Stimulated activated CD8-positive, alpha-beta memory T cell treated with anti-CD3 and anti-CD28 coated beads, Interleukin-4, amount 100 ng/mL, for 24 hours (primary cell): Measurements from ENCODE around the gene LDB3.
"Not testable (repeated sequence)": the region's sequence is repeated elsewhere in the genome, so short reads cannot be mapped to it uniquely, and the experiment has no call there.

Experiments used
- DNase-seq: peaks from one replicate; pipeline ENCODE4 v3.0.0-alpha.2; 2020; ENCODE audit warnings: low read depth

LDB3 gene, protein sequence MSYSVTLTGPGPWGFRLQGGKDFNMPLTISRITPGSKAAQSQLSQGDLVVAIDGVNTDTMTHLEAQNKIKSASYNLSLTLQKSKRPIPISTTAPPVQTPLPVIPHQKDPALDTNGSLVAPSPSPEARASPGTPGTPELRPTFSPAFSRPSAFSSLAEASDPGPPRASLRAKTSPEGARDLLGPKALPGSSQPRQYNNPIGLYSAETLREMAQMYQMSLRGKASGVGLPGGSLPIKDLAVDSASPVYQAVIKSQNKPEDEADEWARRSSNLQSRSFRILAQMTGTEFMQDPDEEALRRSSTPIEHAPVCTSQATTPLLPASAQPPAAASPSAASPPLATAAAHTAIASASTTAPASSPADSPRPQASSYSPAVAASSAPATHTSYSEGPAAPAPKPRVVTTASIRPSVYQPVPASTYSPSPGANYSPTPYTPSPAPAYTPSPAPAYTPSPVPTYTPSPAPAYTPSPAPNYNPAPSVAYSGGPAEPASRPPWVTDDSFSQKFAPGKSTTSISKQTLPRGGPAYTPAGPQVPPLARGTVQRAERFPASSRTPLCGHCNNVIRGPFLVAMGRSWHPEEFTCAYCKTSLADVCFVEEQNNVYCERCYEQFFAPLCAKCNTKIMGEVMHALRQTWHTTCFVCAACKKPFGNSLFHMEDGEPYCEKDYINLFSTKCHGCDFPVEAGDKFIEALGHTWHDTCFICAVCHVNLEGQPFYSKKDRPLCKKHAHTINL

DNA sequence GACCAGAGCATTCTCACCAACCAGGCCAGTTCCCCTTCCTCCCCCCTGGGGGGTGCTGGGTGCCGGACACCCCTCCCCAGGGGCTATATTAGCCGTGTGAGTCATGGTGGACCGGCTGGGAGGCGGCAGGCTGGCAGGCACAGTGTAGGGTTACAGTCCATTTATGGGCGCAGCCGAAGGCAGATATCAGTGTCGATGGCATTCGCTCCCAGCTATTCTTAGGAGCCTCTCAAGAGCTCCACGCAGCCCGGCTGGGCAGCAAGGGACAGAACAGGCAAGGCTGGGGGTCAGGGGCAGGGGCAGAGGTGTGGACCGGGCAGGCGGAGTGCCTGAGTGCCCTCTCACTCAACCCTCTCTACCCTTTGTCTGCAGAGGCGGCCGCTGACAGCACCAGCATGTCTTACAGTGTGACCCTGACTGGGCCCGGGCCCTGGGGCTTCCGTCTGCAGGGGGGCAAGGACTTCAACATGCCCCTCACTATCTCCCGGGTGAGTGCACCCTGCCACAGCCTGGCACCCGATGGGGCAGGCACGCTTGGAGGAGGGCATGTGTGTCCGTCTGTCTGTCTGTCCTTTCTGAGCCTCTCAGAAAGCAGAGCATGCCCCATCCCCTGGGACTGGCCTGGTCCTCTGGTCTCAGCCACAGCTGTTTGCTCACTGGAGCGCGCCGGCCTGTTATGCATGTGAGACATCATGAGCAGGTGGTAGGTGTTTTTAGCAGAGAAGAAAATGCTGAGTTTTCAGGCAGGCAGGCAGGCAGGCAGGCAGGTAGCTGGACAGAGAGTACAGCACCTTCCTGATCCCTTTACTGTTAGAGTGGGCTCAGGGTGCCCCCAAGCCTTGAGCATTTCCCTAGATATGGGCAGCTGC lies at the start of gene LDB3:
Gene LDB3, plus strand, starts transcription at position 215 of the 869 bp plus-strand sequence. Its CDS starts 181 bp downstream, at position 396.
- DNase-seq = no peak

DNA sequence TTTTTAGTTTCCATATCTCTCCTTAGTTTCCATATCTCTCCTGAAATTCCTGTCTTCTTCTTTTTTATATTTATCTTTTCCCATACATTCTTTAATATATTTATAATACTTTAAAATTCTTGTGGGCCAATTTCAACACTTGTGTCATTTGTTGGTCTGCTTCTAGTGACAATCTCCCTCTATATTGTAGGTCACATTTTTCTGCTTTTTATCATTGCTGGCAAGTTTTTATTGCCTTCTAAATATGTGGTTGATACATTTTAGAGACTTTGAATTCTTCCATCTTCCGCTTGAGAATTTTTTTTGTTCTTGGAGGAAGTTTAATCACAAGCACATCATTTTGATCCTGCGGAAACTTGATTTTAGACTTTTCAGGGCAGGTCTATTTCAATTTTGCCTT lies 40.0 kb upstream of the LDB3 start:
- DNase-seq = no peak

DNA sequence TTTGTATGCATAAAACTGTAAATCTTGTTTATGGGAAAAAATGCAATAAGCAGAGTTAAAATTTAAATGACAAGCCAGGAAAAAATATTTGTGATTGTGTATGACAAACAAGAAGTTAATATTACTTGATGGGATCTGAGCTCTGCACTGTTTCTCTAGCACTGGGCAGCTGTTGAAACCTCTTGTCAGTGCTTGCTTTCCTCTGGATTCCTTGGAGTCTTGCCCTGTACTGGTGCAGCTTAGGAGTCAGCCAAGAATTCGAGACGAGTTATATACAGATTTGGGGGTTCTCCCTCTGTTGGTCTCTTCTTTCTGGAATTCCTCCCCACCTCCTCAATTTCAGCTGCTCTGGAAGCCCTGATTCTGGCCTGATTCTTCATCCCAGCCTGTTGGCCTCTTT lies 38.2 kb upstream of the LDB3 start:
- no peak for DNase-seq

DNA sequence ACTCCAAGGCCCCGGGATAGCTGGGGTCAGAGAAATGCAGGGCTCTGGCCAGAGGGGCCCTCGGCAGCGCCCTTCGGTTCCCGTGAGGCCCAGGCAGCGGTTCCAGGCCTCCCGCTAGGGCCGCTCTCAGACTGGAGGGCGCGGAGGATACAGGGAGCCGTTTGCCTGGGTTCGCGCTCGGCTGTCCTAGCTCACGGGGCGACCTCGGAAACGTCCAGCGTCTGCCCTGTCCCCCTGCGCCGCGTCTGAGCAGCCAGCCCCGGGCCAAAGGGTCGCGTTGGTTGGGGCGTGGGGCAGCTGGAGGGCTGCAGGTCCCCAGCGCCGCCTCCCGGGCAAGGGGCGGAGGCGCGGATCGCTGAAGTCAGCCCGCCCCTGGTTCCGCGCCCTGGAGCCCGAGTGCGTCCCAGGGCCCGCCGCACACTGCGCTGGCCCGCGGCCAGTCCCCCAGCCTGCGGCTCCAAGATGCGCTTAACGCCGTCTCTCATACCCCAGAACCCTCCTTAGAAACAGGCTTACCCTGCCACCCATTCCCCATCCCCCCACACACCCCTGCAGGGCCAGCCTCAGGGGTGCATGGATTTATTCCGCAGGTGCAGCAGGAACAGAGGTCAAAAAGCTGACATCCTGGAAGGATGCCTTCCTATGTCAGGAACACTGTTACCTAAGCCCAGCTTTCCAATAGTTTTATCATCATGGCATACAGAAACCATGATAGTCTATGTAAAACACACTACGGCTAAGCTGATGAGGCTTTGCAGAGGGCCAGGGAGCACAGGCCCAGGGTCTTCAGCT lies 36.1 kb upstream of the LDB3 start:
- no peak for DNase-seq

DNA sequence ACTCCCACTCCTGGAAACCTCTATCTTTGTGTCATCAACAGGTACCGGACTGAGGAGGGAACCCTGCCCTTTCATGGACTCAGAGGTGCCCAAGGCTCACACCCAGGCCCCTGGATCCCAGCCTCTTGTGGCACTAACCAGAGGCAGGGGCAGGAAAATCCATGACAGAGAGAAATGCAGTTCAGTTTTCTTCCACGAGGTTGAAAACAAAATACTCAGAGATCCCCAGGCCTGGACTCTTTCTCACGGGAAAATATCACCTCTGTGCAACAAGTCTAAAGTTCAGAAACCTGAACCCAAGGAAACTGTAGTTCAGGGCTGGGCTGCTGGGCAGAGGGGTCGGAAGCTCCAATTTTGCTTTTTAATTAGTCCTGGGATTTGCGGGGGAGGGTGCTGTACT lies 35.4 kb upstream of the LDB3 start:
- no peak for DNase-seq

DNA sequence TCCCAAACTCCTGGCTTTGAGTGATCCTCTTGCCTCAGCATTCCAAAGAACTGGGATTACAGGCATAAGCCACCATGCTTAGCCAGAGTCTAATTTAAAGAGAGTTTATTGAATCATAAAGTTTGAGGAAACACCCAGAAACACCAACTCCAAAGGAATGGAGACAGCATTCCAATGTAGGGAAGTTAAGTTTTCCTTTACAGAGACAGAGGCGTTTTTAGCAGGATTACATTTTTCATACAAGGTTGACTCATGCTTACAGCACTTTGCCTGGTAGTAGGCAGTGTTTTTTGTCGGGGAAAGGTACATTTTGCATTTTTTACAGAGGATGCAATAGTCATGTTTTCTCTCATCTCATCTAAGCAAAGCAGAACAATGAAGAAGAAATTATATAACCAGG lies 32.9 kb upstream of the LDB3 start:
- DNase-seq = no peak

DNA sequence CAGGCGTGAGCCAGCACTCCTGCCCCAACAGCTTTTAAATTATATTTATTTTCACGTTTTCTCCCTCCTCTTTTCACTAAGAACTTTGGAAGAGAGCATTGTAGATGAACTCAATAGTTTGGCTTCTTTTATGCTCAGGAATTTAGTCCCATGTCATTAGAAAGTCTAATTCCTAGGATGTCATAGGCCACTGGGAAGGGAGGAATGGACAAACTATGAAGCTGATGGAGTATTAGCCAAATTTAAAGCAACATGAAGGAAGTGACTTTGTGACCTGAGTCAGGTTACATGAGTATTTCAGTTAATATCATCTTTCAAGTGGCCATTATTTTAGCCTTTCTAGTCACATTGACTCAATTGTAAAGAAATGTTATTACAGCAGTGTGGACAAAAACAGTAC lies 32.0 kb upstream of the LDB3 start:
- DNase-seq = no peak

DNA sequence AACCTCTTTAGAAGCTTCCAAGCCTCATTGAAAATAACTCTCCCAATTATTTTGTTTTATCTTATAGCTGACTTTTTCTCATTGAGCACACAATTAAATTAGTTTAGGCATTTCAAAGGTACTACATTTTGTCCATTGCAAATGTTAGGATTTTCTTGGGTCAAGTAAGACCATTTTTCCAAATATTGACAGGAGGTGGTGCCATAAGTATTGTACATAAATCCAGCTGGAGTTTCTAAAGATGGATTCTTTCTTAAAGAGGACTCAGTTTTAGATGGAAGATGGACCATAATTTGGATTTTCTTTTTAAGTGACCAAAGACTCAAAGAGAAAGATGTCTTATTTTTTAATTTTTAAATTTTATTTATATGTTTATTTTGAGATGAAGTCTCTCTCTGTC lies 26.3 kb upstream of the LDB3 start:
- no peak for DNase-seq

DNA sequence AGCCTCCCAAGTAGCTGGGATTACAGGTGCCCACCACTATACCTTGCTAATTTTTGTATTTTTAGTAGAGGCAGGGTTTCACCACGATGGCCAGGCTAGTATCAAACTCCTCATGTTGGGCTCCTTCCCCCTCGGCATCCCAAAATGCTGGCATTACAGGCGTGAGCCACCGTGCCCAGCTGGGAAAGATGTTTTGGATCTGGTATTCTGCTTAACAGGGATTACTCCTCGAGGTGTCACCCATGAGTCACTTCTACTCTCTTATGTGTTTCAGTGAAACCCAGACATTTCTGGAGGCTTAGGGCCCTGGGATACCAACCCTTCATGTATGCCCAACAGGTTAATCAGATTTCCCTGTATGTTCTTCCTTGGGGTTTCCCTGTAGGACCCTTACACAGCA lies 25.8 kb upstream of the LDB3 start:
- no peak for DNase-seq

DNA sequence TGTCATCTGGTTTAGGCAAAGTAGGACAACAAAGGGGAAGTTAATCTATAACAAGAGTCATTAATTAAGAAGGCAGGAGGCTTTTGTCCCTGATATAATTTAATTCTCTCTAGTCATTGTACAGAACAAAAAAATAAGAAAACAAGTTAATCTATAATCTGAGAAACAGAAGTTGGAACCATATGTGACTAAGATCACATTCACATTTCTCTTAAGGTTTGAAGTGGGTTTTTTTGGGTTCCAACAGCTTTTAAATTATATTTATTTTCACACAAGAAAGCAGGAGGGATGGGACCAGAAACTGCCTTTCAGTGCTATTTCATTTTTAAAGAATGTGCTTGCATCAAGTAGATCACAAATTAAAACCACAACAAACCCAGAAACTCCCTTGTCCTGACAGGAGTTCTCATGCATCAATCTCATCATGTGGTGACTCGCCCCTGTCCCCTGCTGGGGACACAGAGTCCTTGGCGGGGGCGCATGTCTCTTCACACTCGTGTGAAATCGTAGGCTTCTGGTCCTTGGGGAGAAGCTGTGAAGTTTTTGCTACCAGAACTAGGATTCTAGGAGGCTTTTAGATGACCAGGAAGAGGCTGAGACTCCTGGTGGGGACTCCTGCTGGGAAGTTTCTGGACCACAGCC lies 24.0 kb upstream of the LDB3 start:
- no peak for DNase-seq

DNA sequence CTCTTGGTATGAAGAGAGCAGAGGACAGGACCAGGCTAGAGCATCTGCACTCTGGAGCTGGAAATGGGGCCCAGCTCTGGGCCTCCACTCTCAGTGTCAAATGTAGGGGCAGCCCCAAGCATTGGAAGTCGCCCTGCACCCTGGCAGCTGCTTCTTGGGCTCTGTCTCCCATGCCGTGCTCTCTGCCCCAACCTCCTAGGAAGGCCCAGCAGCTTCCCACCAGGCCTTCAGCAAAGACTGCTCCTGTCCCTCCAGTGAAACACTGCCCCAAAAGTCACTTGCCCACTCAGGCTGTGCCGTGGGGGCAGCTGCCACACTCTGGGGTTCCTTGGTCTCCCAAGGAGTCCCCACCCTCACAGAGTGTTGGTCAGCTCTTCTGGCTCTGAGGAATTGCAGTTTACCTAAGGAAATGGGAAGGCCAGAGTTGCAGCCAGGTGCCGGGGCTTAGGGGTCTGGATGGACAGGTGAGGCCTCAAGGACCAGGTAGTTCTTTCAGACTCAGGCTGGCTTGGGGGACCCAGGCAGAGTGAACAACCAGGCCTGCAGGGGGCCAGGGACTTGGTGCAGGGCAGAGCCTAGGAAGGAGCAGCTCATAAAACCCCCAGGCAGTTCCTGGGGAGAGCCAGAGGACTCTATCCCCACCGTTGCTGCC lies 23.4 kb upstream of the LDB3 start:
- no peak for DNase-seq

DNA sequence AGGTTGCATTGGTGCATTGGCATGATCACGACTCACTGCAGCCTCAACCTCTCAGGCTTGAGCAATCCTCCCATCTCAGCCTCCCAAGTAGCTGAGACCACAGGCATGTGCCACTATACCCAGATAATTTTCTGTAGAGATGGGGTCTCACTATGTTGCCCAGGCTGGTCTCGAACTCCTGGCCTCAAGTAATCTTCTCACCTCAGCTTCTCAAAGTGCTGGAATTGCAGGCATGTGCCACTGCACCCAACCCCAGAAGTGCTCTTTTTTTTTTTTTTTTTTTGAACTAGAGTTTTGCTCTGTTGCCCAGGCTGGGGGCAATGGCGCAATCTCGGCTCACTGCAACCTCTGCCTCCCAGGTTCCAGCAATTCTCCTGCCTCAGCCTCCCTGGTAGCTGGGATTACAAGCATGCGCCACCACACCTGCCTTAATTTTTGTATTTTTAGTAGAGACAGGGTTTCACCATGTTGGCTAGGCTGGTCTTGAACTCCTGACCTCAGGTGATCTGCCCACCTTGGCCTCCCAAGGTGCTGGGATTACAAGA lies 22.6 kb upstream of the LDB3 start:
- not testable (repeated sequence) for DNase-seq

DNA sequence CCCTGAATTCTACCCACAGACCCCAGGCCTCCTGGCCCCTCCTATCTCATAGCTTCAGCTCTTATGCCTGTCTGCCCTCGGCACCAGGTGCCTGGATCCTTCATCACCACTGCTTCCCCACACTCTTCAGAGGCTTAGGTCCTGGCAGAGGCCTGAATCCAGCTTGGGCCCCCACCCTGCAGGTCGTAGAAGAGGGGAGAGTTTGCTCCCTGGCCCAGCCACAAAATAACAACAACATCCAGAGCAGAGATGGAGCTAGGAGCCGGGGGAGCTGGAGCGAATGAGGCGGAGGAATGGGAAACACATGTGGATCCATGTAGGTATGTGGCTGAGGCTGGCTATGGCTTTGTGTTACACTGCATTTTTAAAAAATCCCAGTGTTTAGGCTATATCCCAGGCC lies 21.8 kb upstream of the LDB3 start:
- no peak for DNase-seq

DNA sequence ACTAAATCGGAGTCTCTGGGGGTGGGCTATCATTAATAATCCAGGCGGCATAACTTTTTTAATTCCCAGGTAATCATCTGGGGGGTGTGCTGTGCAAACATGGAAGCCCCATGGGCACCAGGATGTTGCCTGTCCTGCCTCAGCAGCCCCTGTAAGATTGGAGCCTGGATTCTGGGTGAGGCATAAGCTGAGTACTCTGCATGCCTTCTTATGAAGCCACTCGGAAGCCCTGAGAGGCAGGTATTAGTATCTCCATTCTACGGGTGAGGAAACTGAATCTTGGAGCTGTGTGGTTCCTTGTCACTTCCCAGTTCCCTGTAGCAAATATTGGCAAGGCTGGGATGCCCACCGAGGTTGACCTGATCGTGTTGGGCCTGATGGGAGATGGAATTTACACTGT lies 21.4 kb upstream of the LDB3 start:
- DNase-seq = no peak

DNA sequence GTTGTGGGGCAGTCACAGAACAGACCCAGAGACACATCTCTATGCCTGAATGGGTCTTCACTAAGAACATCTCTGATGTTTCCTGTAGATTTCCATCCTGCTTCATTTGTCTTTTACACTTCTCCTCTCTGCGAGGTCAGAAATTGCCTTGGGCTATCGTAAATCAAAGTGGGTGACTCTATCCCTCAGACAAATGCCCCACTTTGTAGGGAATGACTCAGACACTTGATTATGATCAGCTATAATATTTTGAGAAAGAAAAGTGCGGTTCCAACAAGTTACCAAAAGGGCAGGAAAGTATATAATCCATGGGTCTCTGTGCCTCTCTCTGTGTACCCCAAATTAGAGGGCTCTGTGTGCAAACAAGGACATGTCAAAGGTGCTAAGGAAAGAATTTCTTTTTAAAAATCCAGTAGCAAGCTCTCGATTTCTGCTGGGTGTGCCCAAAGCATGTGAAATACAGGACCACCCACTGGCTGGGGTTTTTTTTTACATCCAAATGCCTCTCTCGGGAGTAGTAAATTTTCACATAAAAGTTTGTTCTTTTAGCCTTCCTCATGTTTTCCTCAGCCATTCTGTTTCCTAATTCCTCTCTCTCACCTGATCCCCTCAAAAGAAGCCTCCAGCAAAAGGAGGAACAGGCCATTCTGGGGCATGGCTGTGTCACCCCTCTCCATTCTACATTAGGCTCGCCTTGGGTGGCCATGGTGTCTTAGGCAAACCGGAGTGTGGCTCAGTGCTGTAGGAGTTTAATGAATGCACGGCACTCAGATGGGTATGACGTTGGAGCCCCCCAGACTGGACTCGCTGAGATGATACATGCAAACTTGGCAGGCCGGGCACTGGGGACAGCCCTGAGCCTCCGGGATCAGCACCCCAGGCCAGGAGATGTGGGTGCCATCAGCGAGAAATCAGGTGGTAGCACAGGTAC lies 20.3 kb upstream of the LDB3 start:
- no peak for DNase-seq

DNA sequence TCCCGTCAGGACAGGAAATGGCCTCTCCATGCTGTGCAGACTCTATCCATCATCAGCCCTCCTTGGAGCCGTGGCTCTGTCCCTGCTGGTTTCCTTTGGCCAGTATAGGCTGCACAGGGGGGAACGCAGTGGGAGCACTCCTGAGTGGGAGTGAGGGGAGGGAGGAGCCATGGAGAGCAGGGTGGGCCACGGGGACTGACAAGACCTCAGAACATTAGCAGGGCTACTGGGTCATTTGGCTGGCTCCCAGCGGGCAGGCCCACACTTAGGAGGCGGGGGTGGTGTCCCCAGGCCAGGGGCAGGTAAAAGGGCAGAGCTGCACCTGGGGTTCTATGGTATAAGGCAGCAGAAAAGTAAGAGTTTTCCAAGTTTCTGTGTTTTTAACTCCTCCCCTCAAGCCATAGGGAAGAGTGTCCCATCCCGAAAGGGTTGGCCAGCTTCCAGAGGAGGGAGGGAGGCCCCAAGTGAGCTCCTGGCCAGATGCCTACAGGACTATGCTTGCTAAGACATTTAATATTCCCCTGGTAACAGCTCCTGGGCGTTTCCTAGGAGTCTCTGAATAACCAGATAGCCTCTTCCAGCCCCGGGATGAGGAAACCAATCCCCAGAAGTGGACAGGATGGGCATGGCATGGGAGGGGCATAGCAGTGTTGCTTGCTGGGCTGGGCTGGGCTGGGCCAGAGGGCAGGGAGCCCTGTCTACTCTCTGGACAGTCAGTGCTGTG lies 19.4 kb upstream of the LDB3 start:
- no peak for DNase-seq

DNA sequence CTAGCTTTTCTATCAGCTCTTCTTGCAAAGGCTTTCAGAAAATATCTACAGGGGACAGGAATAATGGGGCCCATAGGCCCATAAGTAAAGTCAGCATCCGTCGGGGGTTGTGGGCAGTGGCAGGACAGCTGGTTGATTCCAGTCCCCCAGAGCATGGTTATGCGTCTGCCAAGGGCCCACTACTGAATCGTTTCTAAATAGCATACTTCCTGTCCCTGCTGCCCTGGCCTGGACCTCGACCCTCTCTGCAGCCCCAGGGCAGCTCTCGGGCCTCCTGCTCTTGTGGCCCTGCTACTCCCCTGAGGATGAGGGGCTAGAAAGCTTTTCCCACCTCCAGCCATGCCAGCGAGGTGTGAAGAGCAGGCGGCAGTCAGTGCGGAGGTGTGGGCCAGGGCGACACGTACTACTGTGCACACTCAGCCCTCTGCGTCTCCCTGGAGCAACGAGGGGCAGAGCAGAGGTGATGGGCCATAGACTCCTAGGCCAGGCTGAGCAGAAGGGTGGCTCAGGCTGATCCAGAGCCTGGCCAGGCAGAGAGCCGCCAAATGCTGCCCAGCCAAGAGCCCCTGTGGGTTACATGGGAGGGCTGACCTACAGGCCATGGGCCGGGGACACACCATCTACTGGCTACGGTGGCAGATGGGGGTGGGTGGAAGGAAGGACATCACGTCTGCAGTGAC lies 18.7 kb upstream of the LDB3 start:
- DNase-seq = no peak

DNA sequence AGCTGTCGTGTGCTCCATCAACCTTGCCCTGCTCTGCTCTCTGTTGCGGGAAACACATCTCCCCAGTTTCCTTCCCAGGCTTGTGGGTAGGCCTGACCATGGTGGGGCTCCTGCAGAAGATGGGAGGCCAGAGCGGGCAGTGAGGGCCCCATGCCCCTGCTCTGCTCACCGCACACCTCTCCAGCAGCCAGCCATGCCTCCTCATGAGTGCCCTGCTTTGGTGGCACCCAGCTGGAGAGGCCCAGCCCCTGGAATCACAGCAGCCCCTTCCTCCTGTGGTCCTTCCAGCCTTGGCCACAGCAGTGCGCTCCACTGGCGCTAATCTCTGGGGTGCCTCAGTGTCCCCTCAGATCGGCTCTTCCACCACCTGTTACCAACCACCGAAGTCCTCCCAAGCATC lies 18.2 kb upstream of the LDB3 start:
- DNase-seq = no peak
